Dendritic cell treated with granulocyte-macrophage colony-stimulating factor and Interleukin-4, amounts not matched to agents 40 ng/mL and 50 ng/mL, for 4 days (primary cell): ENCODE data around the gene NUDT16L1.

Source experiments
- H3K27ac Mint-ChIP-seq: one replicate; pipeline ENCODE4 v1.8.0; 2022; ENCODE audit warnings: mild to moderate bottlenecking, mixed read lengths
- H3K27me3 Mint-ChIP-seq: one replicate; pipeline ENCODE4 v1.8.0; 2022; ENCODE audit warnings: mild to moderate bottlenecking, mixed read lengths
- H3K36me3 Mint-ChIP-seq: one replicate; pipeline ENCODE4 v1.8.0; 2022; ENCODE audit warnings: low read depth, mixed read lengths
- H3K4me1 Mint-ChIP-seq: one replicate; pipeline ENCODE4 v1.8.0; 2022; ENCODE audit warnings: low read depth, mixed read lengths
- H3K4me3 Mint-ChIP-seq: one replicate; pipeline ENCODE4 v1.8.0; 2022; ENCODE audit warnings: mild to moderate bottlenecking, moderate library complexity, mixed read lengths
- H3K9me3 Mint-ChIP-seq: one replicate; pipeline ENCODE4 v1.8.0; 2022; ENCODE audit warnings: mixed read lengths
- intact Hi-C: fragments of 100-400 bp; cut with micrococcal nuclease; formaldehyde crosslinking; loops from one replicate; pipeline ENCODE4 v1.15.0; 2022

Gene NUDT16L1

GRCh38 chr16:4744555-4745273 lies 51.4 kb downstream of the NUDT16L1 start:
- Mint-ChIP-seq H3K4me1 (peaks cover 13% of the 10 kb centered on the region), H3K4me3 (no peak overlapping the region), H3K36me3 (peaks cover 20% of the 10 kb centered on the region), H3K27ac (no peak overlapping the region), H3K9me3 (no peaks in the 10 kb centered on the region), H3K27me3 (peaks cover 28% of the 10 kb centered on the region)
- intact Hi-C loops, result no loop called here

- peaks cover 25% of the 10 kb centered on the region for H3K36me3 Mint-ChIP-seq
- H3K27me3 Mint-ChIP-seq, result peaks cover 28% of the 10 kb centered on the region
- H3K4me3 Mint-ChIP-seq, result no peak overlapping the region
- no peaks in the 10 kb centered on the region for H3K9me3 Mint-ChIP-seq
- H3K27ac Mint-ChIP-seq, result no peak overlapping the region
- intact Hi-C loops, result no loop called here
- H3K4me1 Mint-ChIP-seq, result peaks cover 13% of the 10 kb centered on the region
These were observed 51.9 kb downstream of the NUDT16L1 start for GRCh38 chr16:4745274-4745569.
